HCT116 (cell line): ENCODE results near the gene CORO7. TPM values are rescaled to one million over a fixed set of nuclear protein-coding genes. Genes with fewer than 3 reads are reported as not detected.

Source experiments
- ATAC-seq: fragments of 200-7000 bp; cut with Tn5 transposase; 2 replicates; pipeline ENCODE4 v1.9.1; 2020; ENCODE audit warnings: mild to moderate bottlenecking, moderate library complexity
- BruUV-seq: library from RNA; stranded (reverse); fragments of 400-500 nt; replicated peaks from 2 replicates; lab custom pipeline; 2021; lab: Mats Ljungman, UMichigan
- CTCF ChIA-PET: fragments of 300-600 bp; sonication (Branson Sonifier 250); formaldehyde crosslinking; loops from one replicate; lab custom pipeline; 2021; ENCODE audit warnings: antibody characterized with exemption; lab: Charles Lee
- POLR2A ChIA-PET: fragments of 300-600, 350-600 bp; sonication (Branson Sonifier 250); formaldehyde crosslinking; loops from one replicate; lab custom pipeline; 2021; ENCODE audit warnings: antibody characterized with exemption; lab: Charles Lee
- RAD21 ChIA-PET, 2 experiments: fragments of 300-600 bp; sonication (Branson Sonifier 250); formaldehyde crosslinking; loops; one replicate each; lab custom pipeline; 2023; ENCODE audit warnings: low total read pairs in 2 of 2; ENCODE audit not compliant: uncharacterized antibody in 2 of 2, unreplicated experiment in 2 of 2, low non-redundant PET in 1 of 2; lab: Charles Lee
- DNase-seq: peaks from one replicate; pipeline ENCODE4 v3.0.0-alpha.2; 2010; ENCODE audit warnings: low read depth, low spot score
- H2AFZ ChIP-seq: fragments of 200-600 bp; shearing (Covaris generic), sonication (generic); 2 replicates; pipeline ENCODE4 v1.6.1; 2017; ENCODE audit warnings: low read depth, mixed run types, mixed read lengths, antibody characterized with exemption, low read length; ENCODE audit not compliant: poor library complexity, severe bottlenecking
- H3K27ac ChIP-seq: 2 replicates; pipeline ENCODE4 v1.5.1; 2012; ENCODE audit warnings: low read depth, low read length
- H3K27me3 ChIP-seq: fragments of 200-600 bp; sonication (generic); 2 replicates; pipeline ENCODE4 v1.6.1; 2016; ENCODE audit warnings: mixed run types, low read length, mixed read lengths; ENCODE audit not compliant: insufficient read depth
- H3K36me3 ChIP-seq, 2 experiments: fragments of 200-500 bp in 1 of 2; fragments of 200-600 bp in 1 of 2; sonication (Bioruptor generic) in 1 of 2; sonication (generic) in 1 of 2; 2 replicates each; pipeline versions ENCODE4 v1.5.1 to v1.6.1; 2014 to 2016; ENCODE audit warnings: low read length in 2 of 2, inconsistent platforms in 1 of 2, mixed read lengths in 1 of 2, mixed run types in 1 of 2; ENCODE audit not compliant: insufficient read depth in 2 of 2, control insufficient read depth in 1 of 2
- H3K4me1 ChIP-seq, 2 experiments: fragments of 200-600 bp in 1 of 2; sonication (generic) in 1 of 2; 2 replicates each; pipeline versions ENCODE4 v1.5.1 to v1.6.1; 2012 to 2017; ENCODE audit warnings: low read length in 2 of 2, inconsistent platforms in 1 of 2, mild to moderate bottlenecking in 1 of 2, mixed read lengths in 1 of 2, mixed run types in 1 of 2, moderate library complexity in 1 of 2; ENCODE audit not compliant: insufficient read depth in 2 of 2, control insufficient read depth in 1 of 2
- H3K4me2 ChIP-seq: fragments of 200-600 bp; sonication (generic); 2 replicates; pipeline ENCODE4 v1.6.1; 2017; ENCODE audit warnings: mixed run types, low read length, mixed read lengths
- H3K4me3 ChIP-seq, 2 experiments: fragments of 200-600 bp in 1 of 2; sonication (generic) in 1 of 2; replicated peaks in 1 of 2; 2 replicates each; pipeline ENCODE4 v1.5.1; 2011 to 2016; ENCODE audit warnings: low read length in 2 of 2, control low read depth in 1 of 2, low read depth in 1 of 2, mild to moderate bottlenecking in 1 of 2, mixed read lengths in 1 of 2, mixed run types in 1 of 2
- H3K79me2 ChIP-seq: fragments of 200-600 bp; sonication (generic); 2 replicates; pipeline ENCODE4 v1.6.1; 2017; ENCODE audit warnings: mild to moderate bottlenecking, mixed run types, low read length, moderate library complexity, mixed read lengths; ENCODE audit not compliant: insufficient read depth
- H3K9ac ChIP-seq: fragments of 200-600 bp; sonication (generic); 2 replicates; pipeline ENCODE4 v1.6.1; 2016; ENCODE audit warnings: low read length, mixed read lengths
- H3K9me2 ChIP-seq: fragments of 200-600 bp; sonication (generic), shearing (Covaris generic); 2 replicates; pipeline ENCODE4 v1.6.1; 2017; ENCODE audit warnings: mixed run types, mild to moderate bottlenecking, moderate library complexity; ENCODE audit not compliant: insufficient read depth
- H3K9me3 ChIP-seq, 2 experiments: fragments of 200-500 bp in 1 of 2; fragments of 200-600 bp in 1 of 2; sonication (Bioruptor generic) in 1 of 2; sonication (generic) in 1 of 2; 2 replicates each; pipeline ENCODE4 v1.6.1; 2014 to 2017; ENCODE audit warnings: low read length in 2 of 2, mixed read lengths in 2 of 2, inconsistent platforms in 1 of 2, low read depth in 1 of 2, mild to moderate bottlenecking in 1 of 2, mixed run types in 1 of 2, moderate library complexity in 1 of 2; ENCODE audit not compliant: control insufficient read depth in 1 of 2, insufficient read depth in 1 of 2
- H4K20me1 ChIP-seq: fragments of 200-600 bp; sonication (generic), shearing (Covaris generic); 2 replicates; pipeline ENCODE4 v1.6.1; 2017; ENCODE audit warnings: mixed run types, mild to moderate bottlenecking, moderate library complexity; ENCODE audit not compliant: insufficient read depth
- CBX3 ChIP-seq: IDR thresholded peaks from 2 replicates; pipeline ENCODE4 v1.6.1; 2012; ENCODE audit warnings: low read depth
- CEBPB ChIP-seq: IDR thresholded peaks from 2 replicates; pipeline ENCODE4 v1.6.1; 2012; ENCODE audit warnings: low read depth
- EGR1 ChIP-seq: IDR thresholded peaks from 2 replicates; pipeline ENCODE4 v1.6.1; 2012; ENCODE audit warnings: low read depth
- FOSL1 ChIP-seq: IDR thresholded peaks from 2 replicates; pipeline ENCODE4 v1.6.1; 2012; ENCODE audit warnings: low read depth
- JUND ChIP-seq: IDR thresholded peaks from 2 replicates; pipeline ENCODE4 v1.6.1; 2012
- MAX ChIP-seq: IDR thresholded peaks from 2 replicates; pipeline ENCODE4 v1.6.1; 2012
- POLR2A ChIP-seq: IDR thresholded peaks from 2 replicates; pipeline ENCODE4 v1.7.0; 2011; ENCODE audit warnings: borderline replicate concordance; ENCODE audit not compliant: insufficient read depth, insufficient read length; ENCODE audit errors: extremely low read depth
- POLR2AphosphoS5 ChIP-seq: IDR thresholded peaks from 2 replicates; pipeline ENCODE4 v1.6.1; 2011; ENCODE audit warnings: mild to moderate bottlenecking, low read depth, low read length, moderate library complexity
- RAD21 ChIP-seq: IDR thresholded peaks from 2 replicates; pipeline ENCODE4 v1.6.1; 2012; ENCODE audit warnings: low read depth, mild to moderate bottlenecking
- REST ChIP-seq: IDR thresholded peaks from 2 replicates; pipeline ENCODE4 v1.6.1; 2012; ENCODE audit warnings: low read depth
- TCF7L2 ChIP-seq: IDR thresholded peaks from 2 replicates; pipeline ENCODE4 v1.7.0; 2011; ENCODE audit warnings: borderline replicate concordance, inconsistent platforms; ENCODE audit not compliant: insufficient read depth, insufficient read length; ENCODE audit errors: extremely low read depth
- ZFX ChIP-seq: fragments of 450-650 bp; IDR thresholded peaks from 2 replicates; pipeline ENCODE4 v1.6.1; 2017
- intact Hi-C: fragments of 100-400 bp; cut with micrococcal nuclease; formaldehyde crosslinking; loops from 2 replicates; pipeline ENCODE4 v1.10.0; 2022
- total RNA-seq: library from RNA; stranded (reverse); gene quantifications from one replicate; pipeline ENCODE4 v1.2.1, GENCODE V29; 2021; ENCODE audit not compliant: unreplicated experiment
- TF ChIP-seq, protein P1 (sequence below): IDR thresholded peaks from 2 replicates; pipeline ENCODE4 v1.6.1; 2012

Gene CORO7
- total RNA-seq, 1 experiment from 2014 or later = 21.3 TPM

GRCh38 chr16:4435337-4436067 lies 19.1 kb upstream of the CORO7 start:
- no peak for ATAC-seq
- Histone ChIP-seq H3K9me3 (no peaks in the 10 kb centered on the region), H3K36me3 (peaks cover 26 to 56% of the 10 kb centered on the region in 2 experiments), H3K27ac (no peak overlapping the region), H3K27me3 (no peaks in the 10 kb centered on the region), H3K4me2 (no peak overlapping the region), H3K4me1 (no peaks in the 10 kb centered on the region), H3K4me3 (no peak overlapping the region), H4K20me1 (no peaks in the 10 kb centered on the region), H3K9me2 (no peaks in the 10 kb centered on the region), H2AFZ (no peak overlapping the region), H3K79me2 (peaks cover 56% of the 10 kb centered on the region), H3K9ac (no peak overlapping the region)
- ChIA-PET CTCF (no interaction called here), POLR2A (no interaction called here), RAD21 (no interaction called here)
- no peak for DNase-seq
- intact Hi-C loops = no loop called here
- BruUV-seq = TSS peak; percentile 1
- TF ChIP-seq EGR1 = no peak
- no peak for TF ChIP-seq FOSL1
- TF ChIP-seq, protein P1, sequence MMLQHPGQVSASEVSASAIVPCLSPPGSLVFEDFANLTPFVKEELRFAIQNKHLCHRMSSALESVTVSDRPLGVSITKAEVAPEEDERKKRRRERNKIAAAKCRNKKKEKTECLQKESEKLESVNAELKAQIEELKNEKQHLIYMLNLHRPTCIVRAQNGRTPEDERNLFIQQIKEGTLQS = no peak
- TF ChIP-seq RAD21 = no peak
- no peak for TF ChIP-seq POLR2A
- TF ChIP-seq POLR2AphosphoS5 = no peak
- no peak for TF ChIP-seq CBX3
- TF ChIP-seq, all 23 proteins: peak for 0

DNA sequence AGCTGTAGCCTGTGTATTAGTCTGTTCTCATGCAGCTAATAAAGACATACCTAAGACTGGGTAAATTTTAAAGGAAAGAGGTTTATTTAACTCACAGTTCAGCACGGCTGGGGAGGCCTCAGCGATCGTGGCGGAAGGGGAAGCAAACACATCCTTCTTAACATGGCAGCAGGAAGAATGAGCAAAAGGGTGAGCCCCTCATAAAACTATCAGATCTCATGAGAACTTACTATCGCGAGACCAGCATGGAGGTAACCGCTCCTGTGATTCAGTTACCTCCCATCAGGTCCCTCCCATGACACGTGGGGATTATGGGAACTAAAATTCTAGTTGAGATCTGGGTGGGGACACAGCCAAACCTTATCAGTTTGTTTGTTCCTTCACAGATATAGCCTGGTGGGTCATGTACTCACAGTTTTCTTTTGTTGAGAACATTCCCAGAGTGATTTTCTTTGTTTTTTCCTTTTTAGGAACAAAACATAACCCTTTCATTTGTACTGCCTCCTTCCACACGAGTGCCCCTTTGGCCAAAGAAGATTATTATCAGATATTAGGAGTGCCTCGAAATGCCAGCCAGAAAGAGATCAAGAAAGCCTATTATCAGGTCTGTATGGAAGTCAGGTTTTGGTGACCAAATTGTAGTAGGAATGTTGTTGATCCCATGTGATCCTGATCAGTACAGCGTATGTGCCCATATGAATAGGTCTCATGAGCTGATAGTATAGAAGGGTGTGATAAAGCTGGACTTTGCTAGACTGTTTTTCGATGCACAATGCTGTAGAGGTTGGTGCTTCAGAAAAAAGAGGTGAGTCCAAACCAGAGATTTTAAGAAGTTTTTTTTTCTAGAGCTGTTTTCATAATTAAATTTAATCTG lies 17.8 kb upstream of the CORO7 start:
- TF ChIP-seq CEBPB = no peak
- TF ChIP-seq TCF7L2 = no peak
- no peak for TF ChIP-seq ZFX
- no peak for TF ChIP-seq MAX
- TF ChIP-seq JUND = no peak
- no peak for TF ChIP-seq POLR2A
- no peak for TF ChIP-seq REST
- Histone ChIP-seq H3K9me3 (no peaks in the 10 kb centered on the region), H3K9ac (no peak overlapping the region), H2AFZ (no peak overlapping the region), H3K9me2 (no peaks in the 10 kb centered on the region), H3K79me2 (peaks cover 70% of the 10 kb centered on the region), H3K27ac (no peak overlapping the region), H4K20me1 (no peaks in the 10 kb centered on the region), H3K36me3 (peaks cover 16 to 52% of the 10 kb centered on the region in 2 experiments), H3K4me2 (no peak overlapping the region), H3K4me1 (no peaks in the 10 kb centered on the region), H3K4me3 (no peak overlapping the region), H3K27me3 (no peaks in the 10 kb centered on the region)
- intact Hi-C loops = no loop called here
- RAD21 ChIA-PET = no interaction called here
- CTCF ChIA-PET = no interaction called here
- POLR2A ChIA-PET = no interaction called here
- DNase-seq (no peak), ATAC-seq (no peak)
- no TSS peak for BruUV-seq
